Measurements from ENCODE around the gene PHF21A.
"Not testable (repeated sequence)": the region's sequence is repeated elsewhere in the genome, so short reads cannot be mapped to it uniquely, and the experiment has no call there.

PHF21A gene

GRCh38 chr11:45921561-45922424, 199.5 kb downstream of the PHF21A start:
- DNase-seq (ENCODE audit: low read depth in 2 of 2): no peak

- no peak for DNase-seq (ENCODE audit: low read depth in 2 of 2)
Measured at GRCh38 chr11:45920531-45921477, 200.4 kb downstream of the PHF21A start.

DNA sequence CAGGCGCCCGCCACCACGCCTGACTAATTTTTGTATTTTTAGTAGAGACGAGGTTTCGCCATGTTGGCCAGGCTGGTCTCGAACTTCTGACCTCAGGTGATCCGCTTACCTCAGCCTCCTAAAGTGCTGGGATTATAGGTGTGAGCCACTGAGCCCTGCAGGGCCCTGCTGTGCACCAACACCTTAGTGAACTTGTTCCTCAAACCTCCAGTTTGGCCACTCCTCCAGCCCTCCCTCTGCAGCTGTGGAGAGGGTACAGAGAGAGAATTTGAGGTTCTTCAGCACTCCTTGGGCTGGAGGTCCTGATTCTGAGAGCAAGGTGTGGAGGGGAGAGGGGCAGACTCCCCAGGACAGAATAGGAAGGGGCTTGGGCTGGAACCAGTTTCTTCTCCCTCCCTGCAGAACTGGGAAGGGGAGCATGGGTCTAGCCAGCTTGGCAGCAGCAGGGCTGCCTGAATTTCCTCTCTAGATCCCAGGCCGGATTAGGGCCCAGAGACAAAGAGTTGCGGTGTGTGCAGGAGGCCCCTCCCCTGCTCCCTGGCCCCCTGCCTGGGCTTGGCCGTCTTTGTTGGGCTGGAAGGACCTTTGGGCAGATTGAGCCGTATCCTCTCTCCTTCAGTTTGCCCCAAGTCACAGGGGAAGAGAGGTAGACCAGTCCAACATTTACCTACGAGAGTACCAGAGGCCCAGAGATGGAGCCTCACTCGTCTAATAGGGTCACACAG, 201.3 kb downstream of the PHF21A start:
- DNase-seq (ENCODE audit: low read depth in 2 of 2): no peak

- DNase-seq (ENCODE audit: low read depth in 2 of 2): no peak
Measured at GRCh38 chr11:45918962-45919675, 202.1 kb downstream of the PHF21A start.

DNA sequence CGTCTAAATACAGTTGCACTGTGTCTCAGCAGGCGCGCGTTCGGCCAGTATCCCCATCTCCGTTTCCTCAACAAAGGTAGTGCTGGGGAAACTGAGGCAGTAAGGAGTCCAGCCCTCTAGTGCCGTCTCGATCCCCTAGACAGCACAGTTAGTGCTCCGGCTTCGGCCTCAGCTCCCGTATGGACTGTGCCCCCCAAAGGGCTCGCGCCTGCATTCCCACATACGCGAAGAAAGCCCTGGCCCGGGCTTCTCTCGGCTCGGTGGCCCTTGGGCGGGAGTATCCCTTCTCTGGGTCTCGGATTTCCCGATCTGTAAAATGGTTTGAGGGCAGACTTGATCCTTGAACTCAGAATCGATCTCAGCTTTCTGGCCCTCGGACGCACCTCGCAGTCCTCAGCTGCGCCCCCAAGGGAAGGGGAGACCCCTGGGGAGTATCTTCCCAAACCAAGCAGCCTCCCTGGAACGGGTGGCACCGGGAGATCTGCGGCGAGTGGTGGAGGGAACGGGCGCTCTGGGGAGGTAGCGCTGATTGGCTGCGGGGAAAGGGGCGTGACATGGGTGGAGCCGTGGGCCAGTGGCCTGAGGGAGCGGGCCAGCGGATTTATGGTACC, 202.8 kb downstream of the PHF21A start:
- DNase-seq (ENCODE audit: low read depth in 2 of 2): peak; percentile 46 to 48

DNA sequence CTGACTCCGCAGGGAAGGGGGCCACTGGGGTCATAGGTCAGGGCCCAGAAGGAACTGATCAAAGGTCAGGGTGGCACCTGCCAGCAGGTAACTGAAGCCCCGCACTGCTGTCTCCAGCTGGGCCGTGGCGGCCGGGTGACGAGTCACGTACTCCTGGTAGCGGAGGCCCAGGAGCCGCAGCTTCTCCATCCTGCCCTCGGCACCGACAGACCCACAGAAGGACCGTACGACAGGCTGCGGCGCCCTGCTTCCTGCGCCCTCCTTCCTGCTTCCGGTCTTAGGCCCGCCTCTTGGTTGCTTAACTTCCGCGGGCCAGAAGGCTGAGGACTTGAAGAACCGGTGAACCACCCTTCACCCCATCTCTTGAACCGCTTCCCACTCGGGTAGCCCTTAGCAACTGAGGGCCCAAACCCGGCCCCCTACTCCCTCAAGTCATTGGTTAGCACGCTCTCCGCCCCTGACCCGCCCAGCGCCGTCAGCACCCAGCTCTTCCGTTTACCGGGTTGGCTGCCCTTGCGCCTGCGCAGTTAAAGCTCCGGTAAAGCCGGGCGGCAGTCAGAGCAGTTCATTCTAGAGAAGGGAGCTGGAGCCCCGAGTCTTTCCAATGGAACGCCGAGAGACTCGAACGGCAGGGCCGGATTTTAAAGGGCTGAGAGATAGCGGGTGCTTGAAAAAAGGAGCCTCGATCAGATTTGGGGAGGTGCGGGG, 203.5 kb downstream of the PHF21A start, which contains the start of gene PEX16:
PEX16 (minus strand) TSS at position 255 of the 708 bp plus-strand sequence; CDS start at position 189, 66 bp downstream.
- peak; percentile 91 to 94 for DNase-seq (ENCODE audit: low read depth in 2 of 2)

DNA sequence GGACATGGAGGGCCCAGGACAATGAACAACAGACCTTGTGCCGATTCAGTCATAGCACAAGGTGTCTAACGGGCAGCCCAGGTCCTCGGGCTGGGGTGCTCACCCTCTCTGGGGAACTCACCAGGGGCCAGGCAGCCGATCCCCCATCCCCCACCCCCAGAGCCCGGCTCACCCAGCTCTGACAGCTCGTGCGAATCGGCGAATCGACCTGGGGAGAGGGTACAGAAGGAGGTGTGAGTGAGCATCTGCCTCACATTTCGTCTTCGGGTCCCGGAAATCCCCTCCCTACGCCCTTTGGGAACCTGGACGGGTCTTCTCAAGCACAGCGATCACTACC, 204.0 kb downstream of the PHF21A start:
- DNase-seq (ENCODE audit: low read depth in 2 of 2): no peak

DNA sequence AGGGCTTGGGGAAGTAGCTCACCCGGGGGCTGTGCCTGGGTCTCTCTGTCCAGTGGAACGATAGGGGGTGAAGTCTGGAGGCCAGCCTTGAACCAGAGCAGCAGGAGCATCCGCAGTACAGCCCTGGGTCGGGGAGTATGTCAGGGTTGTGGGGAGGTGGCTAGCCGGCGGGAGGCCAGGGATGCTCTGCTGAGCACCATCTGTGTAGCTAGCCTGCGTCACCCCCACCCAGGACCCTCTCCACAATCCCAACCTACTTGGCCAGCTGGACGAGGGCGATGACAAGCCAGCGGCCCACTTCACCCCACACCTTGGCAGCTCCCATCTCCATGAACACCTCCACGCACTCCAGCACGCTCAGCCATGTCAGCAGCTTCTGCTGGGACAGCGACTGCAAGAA, 205.8 kb downstream of the PHF21A start:
- DNase-seq (ENCODE audit: low read depth in 2 of 2): no peak

GRCh38 chr11:45913942-45914635, 207.2 kb downstream of the PHF21A start:
- DNase-seq (ENCODE audit: low read depth in 2 of 2): no peak

- DNase-seq (ENCODE audit: low read depth in 2 of 2): no peak
Measured at GRCh38 chr11:45913514-45913913, 207.7 kb downstream of the PHF21A start.

DNA sequence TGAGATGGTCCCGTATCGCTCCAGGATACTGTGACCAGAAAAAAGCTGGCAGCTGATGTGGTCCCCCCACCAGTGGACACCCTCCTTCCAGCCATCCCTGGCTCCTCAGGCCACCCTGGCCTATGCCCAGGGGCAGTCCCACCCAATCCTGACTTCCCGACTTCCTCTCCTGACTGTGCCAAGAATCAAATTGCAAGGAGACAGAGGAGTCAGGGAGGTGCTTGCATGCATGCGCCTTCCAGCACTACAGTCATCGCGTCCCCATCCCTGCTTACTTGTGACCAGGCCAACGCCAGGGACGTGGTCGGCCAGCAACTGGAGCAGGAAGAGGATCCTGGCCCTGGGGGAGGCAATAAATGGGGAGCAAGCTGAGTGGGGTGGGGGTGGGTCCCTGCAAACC, 210.6 kb downstream of the PHF21A start:
- DNase-seq (ENCODE audit: low read depth in 2 of 2): no peak

DNA sequence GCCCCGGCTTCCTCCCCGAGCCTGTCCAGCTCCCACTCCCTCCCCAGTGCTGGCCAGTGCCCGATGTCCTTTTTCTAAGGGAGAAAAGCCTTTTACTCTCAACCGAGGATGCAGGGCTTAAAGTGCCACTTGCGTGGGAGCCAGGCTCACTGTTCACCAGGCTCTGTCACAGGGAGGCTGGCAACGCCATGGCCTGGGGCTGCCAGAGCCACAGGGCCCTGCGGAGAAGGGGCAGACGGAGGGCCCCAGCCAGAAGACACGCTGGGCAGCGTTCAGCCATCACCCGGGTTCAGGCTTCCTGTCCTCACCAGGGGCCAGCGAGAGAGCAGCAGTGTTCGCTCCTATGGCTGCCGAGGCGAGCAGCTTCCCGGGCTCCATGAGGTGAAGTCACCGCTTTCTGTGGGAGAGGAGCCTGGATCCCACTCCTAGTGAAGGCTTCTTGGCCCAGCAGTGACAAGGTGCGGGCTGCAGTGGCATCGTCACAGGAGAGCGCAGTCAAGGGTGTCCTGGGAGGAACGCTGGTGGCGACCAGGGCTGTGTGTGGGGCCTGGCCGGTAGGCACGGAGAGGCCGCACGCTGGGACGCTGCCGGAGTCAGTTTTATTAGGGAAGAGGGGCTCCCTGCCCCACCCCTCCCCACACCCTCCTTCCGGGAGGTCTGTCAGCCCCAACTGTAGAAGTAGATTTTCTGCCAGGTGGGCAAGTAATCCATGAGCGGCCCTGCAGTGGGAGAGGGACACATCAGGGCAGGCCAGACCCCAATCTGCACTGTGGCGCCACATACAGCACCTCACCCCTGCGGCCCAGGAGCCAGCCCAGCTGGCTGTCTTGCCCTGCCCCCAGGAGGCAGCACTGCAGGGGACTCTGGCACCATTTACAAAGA, 211.4 kb downstream of the PHF21A start:
- DNase-seq (ENCODE audit: low read depth in 2 of 2): no peak

- no peak for DNase-seq (ENCODE audit: low read depth in 2 of 2)
Measured at GRCh38 chr11:45907911-45908370, 213.3 kb downstream of the PHF21A start.

GRCh38 chr11:45906965-45907611, 214.2 kb downstream of the PHF21A start, which contains the start of gene FREY1:
Gene FREY1 (minus strand): TSS chr11:45907271. CDS start chr11:45907245, 26 bp downstream.
- no peak for DNase-seq (ENCODE audit: low read depth in 2 of 2)

- no peak for DNase-seq (ENCODE audit: low read depth in 2 of 2)
Measured at GRCh38 chr11:45906096-45906682, 215.1 kb downstream of the PHF21A start.

DNA sequence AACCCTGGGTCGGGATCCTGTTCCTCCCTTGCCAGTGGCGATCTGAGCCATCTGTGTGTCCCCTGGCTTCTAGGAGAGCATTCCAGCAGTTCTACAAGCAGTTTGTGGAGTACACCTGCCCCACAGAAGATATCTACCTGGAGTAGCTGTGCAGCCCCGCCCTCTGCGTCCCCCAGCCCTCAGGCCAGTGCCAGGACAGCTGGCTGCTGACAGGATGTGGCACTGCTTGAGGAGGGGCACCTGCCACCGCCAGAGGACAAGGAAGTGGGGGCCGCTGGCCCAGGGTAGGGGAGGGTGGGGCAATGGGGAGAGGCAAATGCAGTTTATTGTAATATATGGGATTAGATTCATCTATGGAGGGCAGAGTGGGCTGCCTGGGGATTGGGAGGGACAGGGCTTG, 215.7 kb downstream of the PHF21A start:
- DNase-seq (ENCODE audit: low read depth in 2 of 2): not testable (repeated sequence)

DNA sequence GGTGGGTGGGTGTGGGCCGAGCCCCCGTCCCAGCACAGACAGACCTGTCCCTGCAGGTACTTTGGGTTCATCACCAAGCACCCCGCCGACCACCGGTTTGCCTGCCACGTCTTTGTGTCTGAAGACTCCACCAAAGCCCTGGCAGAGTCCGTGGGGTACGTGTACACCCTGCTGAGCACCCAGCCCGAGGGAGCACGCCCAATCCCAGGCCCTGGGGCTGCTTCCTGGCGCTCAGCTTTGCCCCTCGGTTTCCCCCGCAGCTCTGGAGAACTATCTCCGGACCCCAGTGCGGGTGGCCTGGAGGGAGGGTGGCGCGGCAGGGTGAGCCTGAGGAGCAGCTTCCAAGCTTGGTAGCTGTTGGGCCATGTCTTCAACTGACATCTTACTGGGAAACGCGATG, 216.2 kb downstream of the PHF21A start:
- no peak for DNase-seq (ENCODE audit: low read depth in 2 of 2)
